Amniotic stem cell (primary cell): ENCODE measurements around the gene SERINC5.

ENCODE experiments used
- DNase-seq: peaks from one replicate; lab custom pipeline; 2025; lab: John Stamatoyannopoulos, UW

The SERINC5 gene

DNA sequence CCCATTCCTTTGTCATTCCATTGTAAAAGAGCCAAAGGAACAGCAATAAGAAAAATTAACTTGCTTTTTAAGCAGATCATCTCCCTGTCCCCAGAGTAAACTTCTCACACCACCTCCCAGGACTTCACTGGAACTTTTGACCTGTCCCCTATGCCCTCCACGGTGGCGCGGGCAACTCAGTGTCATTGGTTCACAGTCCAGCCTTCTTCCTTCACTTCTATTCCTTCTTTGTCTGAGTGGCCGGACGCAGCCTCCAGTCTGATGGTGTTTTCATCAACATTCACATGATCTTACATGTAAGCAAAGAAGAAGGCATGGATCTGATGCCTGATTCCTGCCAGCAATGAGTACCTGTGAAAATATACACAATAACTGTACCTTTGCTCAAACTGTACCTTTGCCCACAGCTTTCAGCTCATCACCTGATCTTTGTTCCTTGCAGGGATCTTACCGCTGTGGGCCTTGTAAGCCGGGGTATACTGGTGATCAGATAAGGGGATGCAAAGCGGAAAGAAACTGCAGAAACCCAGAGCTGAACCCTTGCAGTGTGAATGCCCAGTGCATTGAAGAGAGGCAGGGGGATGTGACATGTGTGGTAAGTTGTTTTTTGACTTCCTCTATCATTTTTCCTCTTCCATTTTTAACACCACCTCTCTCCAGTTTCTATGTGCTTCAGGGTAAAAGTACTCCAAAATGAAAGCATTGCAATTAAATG lies 188.2 kb downstream of the SERINC5 start:
- no peak for DNase-seq

DNA sequence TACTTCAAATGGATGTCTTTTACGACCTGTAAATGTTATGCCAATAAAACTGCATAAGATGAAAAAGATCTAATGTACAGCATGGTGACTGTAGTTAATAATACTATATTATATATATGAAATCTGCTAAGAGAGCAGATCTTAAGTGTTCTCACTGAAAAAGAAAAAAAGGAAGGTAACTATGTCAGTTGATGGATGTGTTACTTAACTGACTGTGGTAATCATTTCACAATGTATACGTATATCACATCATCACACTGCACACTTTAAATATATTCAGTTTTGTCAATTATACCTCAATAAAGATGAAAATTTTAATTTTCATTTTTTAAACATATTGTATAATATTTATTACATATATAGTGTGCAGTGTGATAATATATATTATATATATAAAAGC lies 188.8 kb downstream of the SERINC5 start:
- no peak for DNase-seq

DNA sequence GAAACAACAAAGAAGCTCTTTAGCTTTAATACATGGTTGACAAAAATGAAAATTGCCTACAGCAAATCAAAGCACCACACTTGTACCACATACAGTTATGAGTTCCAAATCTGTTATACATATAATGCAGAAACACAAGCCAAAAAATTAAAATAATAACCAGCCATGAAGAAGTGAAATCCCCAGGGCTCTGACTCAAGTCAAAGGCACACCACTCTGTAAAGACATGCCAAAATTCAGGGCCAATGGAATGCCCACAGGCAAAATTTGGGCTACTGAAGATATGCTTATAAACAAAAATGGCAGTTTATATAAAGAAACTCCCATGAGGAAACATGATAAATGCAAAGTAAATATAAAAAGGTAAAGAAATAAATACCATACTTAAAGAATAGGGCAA lies 191.7 kb downstream of the SERINC5 start:
- peak; percentile 60 for DNase-seq
